Stomach (tissue), 19 donors: Measurements from ENCODE around the gene MAP4K1. TPM values are rescaled to one million over a fixed set of nuclear protein-coding genes. Genes with fewer than 3 reads are reported as not detected.
A peak's percentile ranks its signal among the peaks of the same experiment; 100 is the strongest.

Experiments
- DNase-seq, 2 donors: peaks; one replicate each; pipeline versions ENCODE4 v3.0.0 to v3.0.0-alpha.2; 2013 to 2019
- H3K27ac ChIP-seq, 5 donors: fragments of 200-600 bp in 4 of 5; sonication (generic) in 4 of 5; one replicate each; pipeline ENCODE4 v1.5.1; 2013 to 2019; ENCODE audit warnings: mild to moderate bottlenecking in 1 of 5, moderate library complexity in 1 of 5
- H3K27me3 ChIP-seq, 3 donors: fragments of 200-600 bp; sonication (generic); one replicate each; pipeline ENCODE4 v1.5.1; 2017 to 2019; ENCODE audit warnings: mixed run types in 1 of 3
- H3K36me3 ChIP-seq, 4 donors: fragments of 200-600 bp; sonication (generic); 1 replicate in 3 of 4; 2 replicates in 1 of 4; pipeline ENCODE4 v1.5.1; 2016 to 2019
- H3K4me1 ChIP-seq, 4 donors: fragments of 200-600 bp; sonication (generic); one replicate each; pipeline ENCODE4 v1.5.1; 2016 to 2019
- H3K4me3 ChIP-seq, 4 donors: fragments of 200-600 bp; sonication (generic) in 3 of 4; one replicate each; pipeline ENCODE4 v1.5.1; 2016 to 2019; ENCODE audit warnings: mild to moderate bottlenecking in 1 of 4
- H3K9me3 ChIP-seq, 4 donors: fragments of 200-600 bp; sonication (generic); one replicate each; pipeline ENCODE4 v1.5.1; 2016 to 2019
- CTCF ChIP-seq, 7 experiments: fragments of 450-650 bp in 4 of 7; fragments of 200-600 bp in 3 of 7; sonication (generic) in 3 of 7; IDR thresholded peaks; one replicate each; pipeline ENCODE4 v1.5.1; 2016 to 2019; ENCODE audit warnings: antibody characterized with exemption in 7 of 7, control low read depth in 2 of 7, mild to moderate bottlenecking in 1 of 7
- EP300 ChIP-seq: sonication (generic); formaldehyde crosslinking; IDR thresholded peaks from one replicate; pipeline ENCODE4 v1.6.1; 2017; ENCODE audit warnings: antibody characterized with exemption
- POLR2A ChIP-seq, 4 donors: fragments of 450-650 bp; IDR thresholded peaks; one replicate each; pipeline ENCODE4 v1.6.1; 2016; ENCODE audit warnings: antibody characterized with exemption in 4 of 4, control low read depth in 2 of 4, mild to moderate bottlenecking in 1 of 4, moderate library complexity in 1 of 4
- POLR2AphosphoS5 ChIP-seq, 3 donors: sonication (generic); formaldehyde crosslinking; IDR thresholded peaks; one replicate each; pipeline ENCODE4 v1.6.1; 2016; ENCODE audit warnings: antibody characterized with exemption in 3 of 3
- WGBS, 5 donors: extraction: QIAGEN DNeasy Blood & Tissue Kit in 3 of 5; methylation state at CpG; one replicate each; pipeline versions ENCODE4 v1.1.5 to v1.1.7; 2013 to 2018; 5-methylcytosine and 5-hydroxymethylcytosine counted together
- intact Hi-C: fragments of 100-400 bp; cut with DNase I; formaldehyde crosslinking; loops from one replicate; pipeline ENCODE4 v1.15.1; 2023; ENCODE audit warnings: low total_unique reads
- long read RNA-seq, 10 donors: transcript quantifications; one replicate each; lab custom pipeline, GENCODE V29; 2026
- polyA plus RNA-seq, 3 donors: library from polyadenylated mRNA; stranded (reverse); fragments of 200-250 nt; gene quantifications; one replicate each; pipeline ENCODE4 v1.2.3, GENCODE V29; 2013
- total RNA-seq, 5 donors: library from RNA; depleted of rRNA; stranded (reverse); fragments of >200 nt; gene quantifications; one replicate each; pipeline versions ENCODE4 v1.1.0 to v1.2.3, GENCODE V29; 2014 to 2016
- donor health status: healthy with polysubstance abuse.
- donor health status: Bipolar disorder and iron deficiency.
- donor health status: healthy.

Gene MAP4K1
- total RNA-seq (10 to 100 TPM in 1 of 5 donors, 1 to 10 TPM in 3, not detected in 1; 1.2 to 12.9 (median 5.2) TPM), polyA plus RNA-seq (1 to 10 TPM; 4.4 to 5.3 (median 5.0) TPM)
- long read RNA-seq, donor 1, result 0 reads
- long read RNA-seq, donor 2, partial matches to known transcripts, result 0 of 1 reads
- long read RNA-seq, donor 2, other reads (novel, unspliced or antisense), result 0 of 1 reads
- long read RNA-seq, donor 3, partial matches to known transcripts, result 79 of 178 reads
- long read RNA-seq, donor 3, other reads (novel, unspliced or antisense), result 99 of 178 reads
- long read RNA-seq, donor 4, result 0 reads
- long read RNA-seq, donor 5, result 0 reads
- long read RNA-seq, donor 6, partial matches to known transcripts, result 235 of 655 reads
- long read RNA-seq, donor 6, other reads (novel, unspliced or antisense), result 420 of 655 reads
- long read RNA-seq, donor 7, partial matches to known transcripts, result 296 of 485 reads
- long read RNA-seq, donor 7, other reads (novel, unspliced or antisense), result 189 of 485 reads
- long read RNA-seq, donor 8, result 0 reads
- long read RNA-seq, donor 9, partial matches to known transcripts, result 412 of 606 reads
- long read RNA-seq, donor 9, other reads (novel, unspliced or antisense), result 194 of 606 reads
- long read RNA-seq, donor 10, partial matches to known transcripts, result 259 of 259 reads
- long read RNA-seq, donor 10, other reads (novel, unspliced or antisense), result 0 of 259 reads

- H3K9me3 ChIP-seq, result no peaks in the 10 kb centered on the region
- 22 to 35% (median 31%) methylated on average over 18 to 28 of the region's 28 CpGs for WGBS, 5 donors
- peak; percentile 53 to 66 for DNase-seq
- intact Hi-C loops, result loop anchor here (10.0 kb wide), 1 partner anchor 233 kb away; the partner anchor contains the start of genes GGN and SPRED3
- H3K27ac ChIP-seq, result peak within 1 kb of the TSS; percentile 62 to 92 (median 90)
- no peaks in the 10 kb centered on the region for H3K27me3 ChIP-seq
- H3K4me3 ChIP-seq, result peak within 1 kb of the TSS; percentile 85 to 98 (median 92)
- peaks cover 24 to 30% (median 29%) of the 10 kb centered on the region in 4 donors for H3K36me3 ChIP-seq
- no peak for TF ChIP-seq POLR2AphosphoS5 (IDR thresholded peaks at IDR 0.05)
- TF ChIP-seq POLR2A (IDR thresholded peaks at IDR 0.05), result no peak
- TF ChIP-seq EP300, result no peak
- no peak for TF ChIP-seq CTCF (IDR thresholded peaks at IDR 0.05)
- H3K4me1 ChIP-seq, result peaks cover 16 to 33% (median 20%) of the 10 kb centered on the region in 4 donors
These were observed at the start of gene MAP4K1 for GRCh38 chr19:38617764-38618589. TSS of gene MAP4K1 (minus strand) at chr19:38617953. CDS start at chr19:38617895, 58 bp downstream.

GRCh38 chr19:38666663-38667511 lies 49.1 kb upstream of the MAP4K1 start:
- Histone ChIP-seq H3K4me3 (no peak overlapping the region), H3K27me3 (no peaks in the 10 kb centered on the region), H3K4me1 (peaks cover 93 to 100% (median 100%) of the 10 kb centered on the region in 4 donors), H3K27ac (peak overlapping the region; percentile 58 to 99 (median 96)), H3K9me3 (no peaks in the 10 kb centered on the region), H3K36me3 (peaks cover 0 to 7% (median 0%) of the 10 kb centered on the region in 4 donors)
- intact Hi-C loops, result no loop called here
- TF ChIP-seq POLR2AphosphoS5 (IDR thresholded peaks at IDR 0.05), result peak; percentile 29 to 85 (median 64)
- no peak for TF ChIP-seq POLR2A (IDR thresholded peaks at IDR 0.05)
- peak in 1 of 2 donors; percentile 91 for DNase-seq
- 27 to 35% (median 30%) methylated on average over 10 of the region's 10 CpGs for WGBS, 5 donors

GRCh38 chr19:38665950-38666662 lies 48.4 kb upstream of the MAP4K1 start:
- H3K36me3 ChIP-seq, result peaks cover 0 to 10% (median under 1%) of the 10 kb centered on the region in 4 donors
- no peaks in the 10 kb centered on the region for H3K27me3 ChIP-seq
- no peaks in the 10 kb centered on the region for H3K9me3 ChIP-seq
- H3K4me1 ChIP-seq, result peaks cover 98 to 100% (median 100%) of the 10 kb centered on the region in 4 donors
- peak in 1 of 2 donors; percentile 86 for DNase-seq
- WGBS, 5 donors, result 38 to 49% (median 42%) methylated on average over 18 to 19 of the region's 19 CpGs
- intact Hi-C loops, result no loop called here
- H3K4me3 ChIP-seq, result no peak overlapping the region
- no peak for TF ChIP-seq CTCF (IDR thresholded peaks at IDR 0.05)
- no peak for TF ChIP-seq POLR2A (IDR thresholded peaks at IDR 0.05)
- peak in 2 of 3 donors; percentile 41 to 49 for TF ChIP-seq POLR2AphosphoS5 (IDR thresholded peaks at IDR 0.05)
- no peak for TF ChIP-seq EP300
- H3K27ac ChIP-seq, result peak overlapping the region; percentile 58 to 99 (median 96)
